Small intestine (tissue), 7 donors: Measurements from ENCODE around the gene LMTK3. TPM values are rescaled to one million over a fixed set of nuclear protein-coding genes. Genes with fewer than 3 reads are reported as not detected.
A peak's percentile ranks its signal among the peaks of the same experiment; 100 is the strongest.
"Not testable (repeated sequence)": the region's sequence is repeated elsewhere in the genome, so short reads cannot be mapped to it uniquely, and the experiment has no call there.

Experiments used
- DNase-seq, 2 donors: peaks; one replicate each; pipeline versions ENCODE4 v3.0.0 to v3.0.0-alpha.2; 2013
- FAIRE-seq: peaks from 2 replicates; lab custom pipeline; 2012; peaks lifted over from hg19 to GRCh38; lab: Jason Lieb, UNC
- H3K27ac ChIP-seq, 3 donors: one replicate each; pipeline ENCODE4 v1.5.1; 2013; ENCODE audit warnings: low read length in 2 of 3, mild to moderate bottlenecking in 2 of 3, control low read depth in 1 of 3, inconsistent platforms in 1 of 3, low read depth in 1 of 3, moderate library complexity in 1 of 3
- H3K27me3 ChIP-seq, 3 donors: one replicate each; pipeline ENCODE4 v1.6.1; 2013; ENCODE audit warnings: low read length in 3 of 3, inconsistent platforms in 1 of 3; ENCODE audit not compliant: control insufficient read depth in 3 of 3, insufficient read depth in 3 of 3
- H3K36me3 ChIP-seq, 3 donors: one replicate each; pipeline ENCODE4 v1.6.1; 2013; ENCODE audit warnings: low read length in 3 of 3, inconsistent platforms in 1 of 3, low read depth in 1 of 3, mild to moderate bottlenecking in 1 of 3, moderate library complexity in 1 of 3; ENCODE audit not compliant: control insufficient read depth in 3 of 3, insufficient read depth in 2 of 3
- H3K4me1 ChIP-seq, 3 donors: one replicate each; pipeline ENCODE4 v1.6.1; 2013; ENCODE audit warnings: low read length in 2 of 3, inconsistent platforms in 1 of 3, low read depth in 1 of 3, mild to moderate bottlenecking in 1 of 3, moderate library complexity in 1 of 3; ENCODE audit not compliant: control insufficient read depth in 3 of 3, insufficient read depth in 2 of 3
- H3K4me3 ChIP-seq, 3 donors: one replicate each; pipeline ENCODE4 v1.5.1; 2013; ENCODE audit warnings: low read length in 3 of 3, control low read depth in 1 of 3, inconsistent platforms in 1 of 3, low read depth in 1 of 3, mild to moderate bottlenecking in 1 of 3, moderate library complexity in 1 of 3
- H3K9me3 ChIP-seq, 2 donors: one replicate each; pipeline ENCODE4 v1.6.1; 2013; ENCODE audit warnings: low read depth in 1 of 2, low read length in 1 of 2; ENCODE audit not compliant: control insufficient read depth in 2 of 2, insufficient read depth in 1 of 2
- WGBS, 3 donors: extraction: QIAGEN DNeasy Blood & Tissue Kit; methylation state at CpG; one replicate each; pipeline ENCODE4 v1.1.7; 2013; 5-methylcytosine and 5-hydroxymethylcytosine counted together
- polyA plus RNA-seq, 4 donors: library from polyadenylated mRNA; stranded (reverse) in 3 of 4; unstranded in 1 of 4; fragments of 200-250 nt in 3 of 4; fragments of 120-200 nt in 1 of 4; gene quantifications; one replicate each; pipeline versions ENCODE4 v1.2.1 to v1.2.3, GENCODE V29; 2013
- donor health status: healthy with polysubstance abuse.
- donor health status: control.
- donor health status: control.
- donor health status: Bipolar disorder and iron deficiency.
- donor health status: healthy.

LMTK3 gene
- polyA plus RNA-seq, 4 donors: 3.6 to 7.6 (median 7.1) TPM

DNA sequence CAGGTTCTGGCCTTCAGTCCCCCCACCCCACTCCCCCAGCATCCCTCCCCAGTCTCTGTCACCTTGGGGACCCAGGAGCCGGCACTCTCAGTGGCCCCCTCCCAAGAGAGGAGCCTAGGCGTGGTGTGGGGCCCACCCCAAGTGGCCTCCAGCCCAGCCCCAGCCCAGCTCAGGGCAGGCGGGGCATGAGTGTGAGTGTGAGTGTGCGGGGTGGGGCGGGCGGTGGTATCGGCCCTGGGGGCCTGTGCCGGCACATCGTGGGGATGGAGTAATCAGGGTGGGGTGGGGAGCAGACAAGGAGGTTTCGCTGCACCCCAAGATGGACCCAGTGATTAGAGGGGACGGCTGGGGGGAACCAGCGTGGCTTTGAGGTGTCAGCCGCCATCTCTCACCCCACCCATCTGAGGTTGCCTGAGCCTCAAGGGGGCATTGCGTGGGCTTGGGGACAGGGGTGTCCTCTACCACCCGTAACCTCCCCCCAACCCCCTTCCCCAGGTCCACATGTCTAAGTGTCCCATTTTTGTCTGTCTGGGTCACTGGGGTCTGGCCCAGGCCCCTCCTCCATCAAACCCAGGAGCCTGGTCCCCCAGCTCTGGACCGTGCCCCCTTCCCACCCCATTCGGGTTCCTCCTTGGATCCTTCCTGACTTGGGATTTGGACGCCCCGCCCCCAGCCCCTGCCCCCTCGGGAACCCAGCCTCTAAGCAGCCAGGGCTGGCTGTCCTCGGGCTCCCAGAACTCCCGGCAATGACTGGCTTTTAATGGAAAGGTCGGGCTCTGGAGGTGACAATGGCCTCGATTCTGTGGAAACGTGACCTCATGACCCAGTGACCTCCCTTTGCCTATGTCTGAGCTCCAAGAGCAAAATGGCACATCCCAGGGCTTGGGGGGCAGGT is 33.5 kb upstream of the LMTK3 start:
- Histone ChIP-seq H3K4me1 (no peaks in the 10 kb centered on the region), H3K27me3 (no peaks in the 10 kb centered on the region), H3K4me3 (no peak overlapping the region), H3K36me3 (no peaks in the 10 kb centered on the region), H3K9me3 (no peaks in the 10 kb centered on the region), H3K27ac (no peak overlapping the region)
- DNase-seq: no peak
- WGBS, 3 donors: 47 to 60% (median 55%) methylated on average over 23 to 25 of the region's 25 CpGs
- FAIRE-seq: no peak

DNA sequence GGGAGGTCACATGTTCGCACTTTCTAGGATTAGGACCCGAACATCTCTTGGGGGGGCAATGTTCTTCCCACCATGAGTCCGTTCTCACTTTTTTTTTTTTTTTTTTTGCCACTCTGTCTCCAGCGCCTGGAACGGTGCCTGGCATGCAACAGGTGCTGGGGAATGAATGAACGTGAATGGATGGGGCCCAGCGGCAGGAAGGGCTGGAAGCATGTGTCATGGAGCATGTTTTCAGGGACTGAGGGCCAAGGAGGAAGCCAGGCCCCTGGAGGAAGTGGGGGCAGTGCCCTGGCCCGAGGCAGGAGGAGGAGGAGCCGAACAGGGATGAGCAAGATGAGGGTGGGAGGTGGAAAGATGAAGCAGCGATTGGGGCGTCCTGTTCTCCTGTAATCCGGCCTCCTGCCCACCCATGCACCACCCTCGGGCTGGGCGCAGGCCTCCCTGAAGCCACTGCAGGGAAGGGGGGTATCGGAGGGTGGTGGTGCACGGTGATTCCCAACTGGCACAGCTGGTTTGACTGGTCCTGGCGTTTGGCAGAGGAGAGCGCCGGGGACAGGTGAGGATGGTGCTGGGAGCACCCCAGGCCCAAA is 31.6 kb upstream of the LMTK3 start:
- no peak overlapping the region for H3K27ac ChIP-seq
- no peaks in the 10 kb centered on the region for H3K27me3 ChIP-seq
- FAIRE-seq: no peak
- H3K36me3 ChIP-seq: no peaks in the 10 kb centered on the region
- H3K4me1 ChIP-seq: no peaks in the 10 kb centered on the region
- DNase-seq: peak in 1 of 2 donors; percentile 36
- H3K4me3 ChIP-seq: no peak overlapping the region
- H3K9me3 ChIP-seq: no peaks in the 10 kb centered on the region
- 10 to 22% (median 20%) methylated on average over 15 to 19 of the region's 19 CpGs for WGBS, 3 donors

DNA sequence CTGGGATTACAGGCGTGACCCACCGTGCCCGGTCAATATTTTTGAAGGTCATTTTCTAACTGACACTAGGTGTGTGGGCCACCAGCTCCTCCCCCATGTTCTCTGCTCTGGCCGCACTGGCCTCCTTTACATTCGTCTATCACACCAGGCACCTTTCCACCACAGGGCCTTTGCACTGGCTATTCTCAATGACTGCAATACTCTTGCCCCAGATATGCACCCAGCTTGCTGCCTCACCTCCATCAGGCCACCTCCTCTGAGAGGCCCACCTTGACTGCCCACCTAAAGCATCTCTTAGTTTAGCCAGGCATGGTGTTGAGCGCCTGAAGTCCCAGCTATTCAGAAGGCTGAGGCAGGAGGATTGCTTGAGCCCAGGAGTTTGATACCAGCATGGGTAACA is 30.2 kb upstream of the LMTK3 start:
- WGBS, 3 donors: 81 to 90% (median 84%) methylated on average over 6 of the region's 6 CpGs
- no peak overlapping the region for H3K4me3 ChIP-seq
- DNase-seq (no peak), FAIRE-seq (no peak)
- no peaks in the 10 kb centered on the region for H3K27me3 ChIP-seq
- H3K4me1 ChIP-seq: no peaks in the 10 kb centered on the region
- no peak overlapping the region for H3K27ac ChIP-seq
- no peaks in the 10 kb centered on the region for H3K9me3 ChIP-seq
- no peaks in the 10 kb centered on the region for H3K36me3 ChIP-seq

DNA sequence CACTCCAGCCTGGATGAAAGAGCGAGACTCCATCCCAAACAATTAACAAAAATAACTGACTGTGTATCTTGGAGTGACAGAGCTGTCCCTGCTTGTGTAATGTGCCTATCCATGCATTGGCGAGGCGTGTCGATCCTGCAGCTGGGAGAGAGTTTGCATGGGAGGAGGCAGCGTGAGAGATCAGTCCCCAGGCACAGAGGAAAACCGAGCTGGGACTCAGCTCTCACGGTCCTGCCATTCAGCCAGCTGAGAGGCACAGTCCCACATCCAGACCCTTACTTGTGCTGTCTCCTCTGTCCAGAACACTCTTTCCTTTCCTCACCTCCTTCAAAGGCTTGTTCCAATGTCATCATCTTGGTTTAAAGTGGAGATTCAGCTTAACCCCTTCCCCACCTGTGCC is 28.5 kb upstream of the LMTK3 start:
- H3K9me3 ChIP-seq: no peaks in the 10 kb centered on the region
- no peak overlapping the region for H3K4me3 ChIP-seq
- no peak overlapping the region for H3K27ac ChIP-seq
- H3K4me1 ChIP-seq: no peaks in the 10 kb centered on the region
- no peaks in the 10 kb centered on the region for H3K36me3 ChIP-seq
- WGBS, 3 donors: 12 to 32% (median 29%) methylated on average over 7 of the region's 7 CpGs
- no peak for FAIRE-seq
- no peaks in the 10 kb centered on the region for H3K27me3 ChIP-seq
- peak in 1 of 2 donors; percentile 23 for DNase-seq

DNA sequence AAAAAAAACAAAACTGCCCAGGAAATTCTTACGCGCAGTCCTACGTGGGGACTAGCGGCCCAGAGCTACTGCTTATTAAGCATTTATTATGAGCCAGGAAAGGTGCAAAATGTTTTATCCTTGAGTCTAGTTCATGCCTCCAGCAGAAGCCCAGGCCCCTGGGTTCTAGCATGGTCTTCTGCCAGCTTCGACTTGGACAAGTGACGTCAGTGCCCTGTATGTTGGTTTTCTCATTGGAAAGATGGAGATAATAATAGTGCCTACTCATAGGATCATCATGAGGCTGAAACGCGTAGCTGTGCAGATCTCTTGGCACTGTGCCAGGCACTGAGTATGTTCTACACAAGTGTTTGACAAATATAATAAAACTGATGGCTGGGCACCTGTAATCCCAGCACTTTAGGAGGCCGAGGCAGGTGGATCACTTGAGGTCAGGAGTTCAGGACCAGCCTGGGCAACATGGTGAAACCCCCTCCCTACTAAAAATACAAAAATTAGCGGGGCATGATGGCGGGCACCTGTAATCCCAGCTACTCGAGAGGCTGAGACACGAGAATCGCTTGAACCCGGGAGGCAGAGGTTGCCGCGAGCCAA is 28.0 kb upstream of the LMTK3 start:
- no peaks in the 10 kb centered on the region for H3K36me3 ChIP-seq
- H3K9me3 ChIP-seq: no peaks in the 10 kb centered on the region
- H3K4me3 ChIP-seq: no peak overlapping the region
- H3K27ac ChIP-seq: no peak overlapping the region
- FAIRE-seq (no peak), DNase-seq (peak; percentile 73 to 82)
- no peaks in the 10 kb centered on the region for H3K4me1 ChIP-seq
- WGBS, 3 donors: 19 to 56% (median 49%) methylated on average over 17 of the region's 17 CpGs
- H3K27me3 ChIP-seq: no peaks in the 10 kb centered on the region

DNA sequence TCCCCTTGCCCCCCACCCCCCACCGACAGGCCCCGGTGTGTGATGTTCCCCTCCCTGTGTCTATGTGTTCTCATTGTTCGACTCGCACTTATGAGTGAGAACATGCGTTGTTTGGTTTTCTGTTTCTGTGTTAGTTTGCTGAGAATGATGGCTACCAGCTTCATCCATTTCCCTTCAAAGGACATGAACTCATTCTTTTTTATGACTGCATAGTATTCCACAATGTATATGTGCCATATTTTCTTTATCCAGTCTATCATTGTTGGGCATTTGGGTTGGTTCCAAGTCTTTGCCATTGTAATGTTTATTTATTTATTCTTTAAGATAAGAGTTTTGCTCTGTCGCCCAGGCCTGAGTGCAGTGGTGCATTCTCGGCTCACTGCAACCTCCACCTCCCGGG is 26.4 kb upstream of the LMTK3 start:
- not testable (repeated sequence) for H3K4me3 ChIP-seq, FAIRE-seq, H3K27me3 ChIP-seq, H3K9me3 ChIP-seq, H3K36me3 ChIP-seq, DNase-seq, H3K27ac ChIP-seq, H3K4me1 ChIP-seq
- WGBS, 3 donors: 81 to 91% (median 87%) methylated on average over 8 of the region's 8 CpGs

DNA sequence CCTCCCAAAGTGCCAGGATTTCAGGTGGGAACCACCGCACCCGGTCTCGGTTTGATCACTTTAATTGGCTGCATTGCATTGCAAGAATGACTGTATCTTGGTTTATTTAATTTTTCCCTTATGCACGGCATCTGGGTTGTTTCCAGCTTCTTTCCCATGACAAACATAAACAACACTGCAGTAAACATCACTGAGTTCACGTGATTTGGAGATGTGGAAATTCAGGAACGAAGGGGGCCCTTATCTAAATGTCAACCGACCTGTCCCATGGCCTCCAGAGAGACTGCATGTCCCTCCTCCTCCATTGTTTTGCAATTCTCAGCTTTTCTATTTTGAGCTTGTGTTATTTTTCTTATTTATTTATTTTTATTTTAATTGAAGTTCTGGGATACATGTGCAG is 25.9 kb upstream of the LMTK3 start:
- Histone ChIP-seq H3K36me3 (no peaks in the 10 kb centered on the region), H3K4me3 (no peak overlapping the region), H3K27ac (no peak overlapping the region), H3K4me1 (no peaks in the 10 kb centered on the region), H3K27me3 (no peaks in the 10 kb centered on the region), H3K9me3 (no peaks in the 10 kb centered on the region)
- 69 to 81% (median 76%) methylated on average over 7 of the region's 7 CpGs for WGBS, 3 donors
- no peak for FAIRE-seq
- DNase-seq: no peak

DNA sequence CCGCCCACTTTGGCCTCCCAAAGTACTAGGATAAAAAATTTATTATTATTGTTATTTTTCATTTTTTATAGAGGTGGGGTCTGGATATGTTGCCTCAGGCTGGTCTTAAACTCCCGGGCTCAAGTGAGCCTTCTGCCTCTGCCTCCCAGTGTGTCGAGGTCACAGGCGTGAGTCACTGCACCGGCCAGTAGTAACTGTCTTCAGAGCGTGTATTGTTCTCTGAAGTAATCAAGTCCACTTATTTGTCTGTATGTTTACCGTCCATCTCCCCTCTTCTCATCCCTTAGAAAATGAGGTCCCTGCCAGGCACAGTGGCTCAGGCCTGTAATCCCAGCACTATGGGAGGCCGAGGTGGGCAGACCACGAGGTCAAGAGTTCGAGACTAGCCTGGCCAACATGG is 22.1 kb upstream of the LMTK3 start:
- H3K27me3 ChIP-seq: no peaks in the 10 kb centered on the region
- H3K4me3 ChIP-seq: no peak overlapping the region
- 88 to 89% (median 88%) methylated on average over 10 of the region's 10 CpGs for WGBS, 3 donors
- no peaks in the 10 kb centered on the region for H3K4me1 ChIP-seq
- peaks cover 0 to 7% of the 10 kb centered on the region in 2 donors for H3K9me3 ChIP-seq
- no peaks in the 10 kb centered on the region for H3K36me3 ChIP-seq
- no peak overlapping the region for H3K27ac ChIP-seq
- DNase-seq (no peak), FAIRE-seq (no peak)
